ENCODE measurements around the gene PIGH.

PIGH gene

DNA sequence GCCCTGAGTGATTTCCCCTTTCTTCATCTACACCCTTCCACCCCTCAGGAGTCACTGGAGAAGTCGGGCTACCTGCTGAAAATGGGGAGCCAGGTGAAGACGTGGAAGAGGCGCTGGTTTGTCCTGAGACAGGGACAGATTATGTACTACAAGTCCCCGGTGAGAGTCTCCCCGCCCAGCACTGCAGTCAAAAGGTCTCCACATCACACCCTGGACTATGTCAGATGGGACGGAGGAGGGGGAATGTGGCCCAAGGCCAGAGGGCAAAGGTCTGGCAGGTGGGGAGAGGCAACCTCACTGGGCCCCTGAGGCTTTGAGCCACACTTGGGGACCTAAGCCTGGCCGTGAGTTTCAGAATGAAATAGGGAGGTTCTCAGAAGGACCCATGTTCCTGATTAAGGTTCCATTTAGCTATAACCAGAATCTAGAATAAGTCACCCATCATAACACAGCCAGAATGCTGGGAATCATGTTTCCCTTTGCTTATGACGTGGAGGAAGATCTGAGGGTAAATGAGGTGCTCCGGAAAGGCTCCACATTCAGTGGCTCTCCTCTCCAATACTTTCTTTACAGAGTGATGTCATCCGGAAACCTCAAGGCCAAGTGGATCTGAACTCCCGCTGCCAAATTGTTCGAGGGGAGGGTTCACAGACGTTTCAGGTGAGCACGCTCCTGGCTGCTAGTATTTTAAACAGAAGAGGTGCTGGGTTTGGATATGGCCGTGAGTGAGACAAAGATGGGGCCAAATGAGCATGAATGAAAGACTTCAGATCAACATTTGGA, 26.6 kb downstream of the PIGH start:
- FAIRE-seq: no peak

GRCh38 chr14:67572608-67573007, 27.5 kb downstream of the PIGH start:
- FAIRE-seq: no peak

DNA sequence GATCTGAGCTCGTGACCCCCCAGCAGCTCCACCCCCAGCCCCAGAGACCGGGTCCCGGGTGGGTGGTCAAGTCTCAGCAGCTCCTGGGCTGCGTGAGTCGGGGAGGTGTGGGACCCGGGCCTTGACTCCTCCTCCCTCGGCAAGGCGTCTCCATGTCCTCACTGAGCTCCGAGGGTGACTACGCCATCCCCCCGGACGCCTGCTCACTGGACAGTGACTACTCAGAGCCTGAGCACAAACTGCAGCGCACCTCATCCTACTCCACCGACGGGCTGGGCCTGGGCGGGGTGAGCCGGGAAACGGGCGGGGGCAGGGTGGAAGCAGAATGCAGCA, 28.1 kb downstream of the PIGH start:
- FAIRE-seq: no peak

GRCh38 chr14:67571275-67571990, 28.6 kb downstream of the PIGH start:
- FAIRE-seq: no peak

- FAIRE-seq: no peak
These were observed 29.6 kb downstream of the PIGH start for GRCh38 chr14:67570453-67570852.

DNA sequence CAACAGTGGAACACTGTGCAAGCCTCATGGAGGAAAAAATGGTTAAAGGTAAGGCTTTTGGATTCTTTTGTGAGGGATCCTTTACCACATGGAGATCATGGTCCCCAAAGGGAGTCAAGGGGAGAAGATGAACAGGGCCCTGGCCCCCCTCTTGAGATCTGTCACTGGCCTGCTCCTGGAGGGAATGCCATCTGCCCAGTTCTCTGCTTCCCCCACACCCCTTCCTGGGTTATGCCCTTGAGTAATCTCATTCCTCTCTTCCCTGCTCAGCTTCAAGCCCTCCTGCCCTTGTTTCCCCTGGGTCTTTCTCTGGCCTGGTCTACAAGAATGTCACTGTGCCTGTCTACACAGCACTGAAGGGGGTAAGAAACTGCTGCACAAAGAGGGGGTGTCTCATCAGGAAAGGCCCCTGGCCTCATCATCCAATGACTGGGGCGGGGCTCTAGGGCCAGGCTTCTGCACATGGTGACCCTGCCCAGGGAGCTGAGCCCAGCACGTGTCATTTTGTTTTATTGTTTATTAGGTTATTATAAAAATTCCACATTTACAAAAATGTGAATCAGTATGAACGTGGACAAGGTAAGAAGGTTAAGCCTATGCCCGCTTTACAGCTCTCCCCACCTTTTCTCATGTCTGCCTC, 30.3 kb downstream of the PIGH start:
- no peak for FAIRE-seq

DNA sequence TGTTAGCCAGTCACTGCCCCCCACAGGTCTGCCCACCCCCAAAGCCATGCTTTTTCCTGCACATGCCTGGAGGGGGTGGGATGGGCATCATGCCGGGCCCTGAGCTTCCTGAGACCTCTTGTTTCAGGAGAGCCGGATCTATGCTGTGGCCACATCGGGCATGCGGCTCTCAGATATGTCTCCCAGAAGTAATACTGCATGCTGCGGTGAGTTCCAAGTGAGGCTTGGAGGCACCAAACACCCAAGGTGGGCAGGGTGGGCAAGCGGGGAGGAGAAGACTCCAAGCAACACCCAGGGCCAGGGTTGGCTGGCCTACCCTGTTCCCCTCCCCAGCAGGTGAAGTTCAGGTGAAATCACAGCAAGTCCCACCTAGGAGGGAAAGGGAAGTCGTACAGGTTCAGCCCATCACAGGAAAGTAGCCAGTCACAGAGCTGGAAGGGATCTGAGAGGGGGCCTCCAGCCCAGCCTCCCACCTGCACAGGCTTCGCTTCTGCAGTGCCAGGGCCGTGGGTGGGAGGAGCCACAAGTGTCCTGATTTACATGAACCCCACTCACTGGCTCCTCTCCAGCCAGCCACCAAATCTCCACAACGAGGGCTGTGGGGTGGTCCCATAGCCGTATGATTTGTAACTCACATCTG, 30.9 kb downstream of the PIGH start:
- FAIRE-seq: no peak

DNA sequence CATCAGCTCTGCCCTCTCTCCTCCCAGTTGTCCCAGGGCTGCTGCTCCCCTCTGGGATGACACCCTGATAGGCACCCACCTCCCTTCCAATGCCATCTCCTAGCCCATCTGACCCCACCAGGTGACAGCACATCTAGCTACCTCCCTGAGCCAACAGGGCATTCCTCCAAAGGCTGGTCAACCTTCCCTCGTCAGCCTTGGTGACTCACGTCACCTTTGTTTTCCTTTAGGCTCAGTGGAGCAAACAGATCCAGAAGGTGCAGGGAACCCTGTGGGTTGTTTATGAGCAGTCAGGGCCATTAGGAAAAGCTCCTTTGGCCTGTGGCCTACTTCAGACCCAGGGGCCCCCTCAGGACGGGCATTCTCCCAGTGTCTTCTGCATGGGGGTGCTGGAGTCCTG, 32.4 kb downstream of the PIGH start:
- no peak for FAIRE-seq

DNA sequence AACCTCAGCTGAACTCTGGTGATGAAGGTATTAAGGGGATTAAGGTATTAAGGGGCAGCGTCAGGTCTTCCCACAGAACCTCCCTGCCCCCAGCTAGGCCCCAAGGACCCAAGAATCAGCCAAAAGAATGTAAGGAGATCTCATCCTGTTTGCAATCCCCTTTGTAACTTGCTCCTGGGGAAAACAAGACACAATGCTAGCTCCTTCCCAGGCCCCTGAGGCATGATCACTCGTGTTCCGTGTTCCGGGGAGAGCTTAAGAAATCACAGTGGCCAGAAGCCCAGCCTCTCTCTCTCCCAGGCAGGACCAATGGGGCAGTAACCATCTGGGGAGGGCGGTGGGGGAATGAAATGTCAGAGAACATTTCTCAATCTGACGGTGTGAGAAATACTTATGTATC, 33.2 kb downstream of the PIGH start:
- FAIRE-seq: no peak

DNA sequence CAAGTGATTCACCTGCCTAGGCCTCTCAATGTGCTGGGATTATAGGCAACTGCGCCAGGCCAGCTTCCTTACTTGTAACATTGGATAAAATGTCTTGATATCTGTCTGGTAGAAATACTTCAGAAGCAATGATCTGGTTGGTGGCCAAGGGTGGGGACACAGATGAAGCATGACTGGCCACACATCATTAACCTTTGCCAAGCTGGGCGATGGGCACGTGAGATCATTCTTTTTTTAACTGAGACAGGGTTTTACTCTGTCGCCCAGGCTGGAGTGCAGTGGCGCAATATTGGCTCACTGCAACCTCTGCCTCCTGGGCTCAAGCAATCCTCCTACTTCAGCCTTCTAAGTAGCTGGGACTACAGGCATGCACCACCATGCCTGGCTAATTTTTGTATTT, 35.8 kb downstream of the PIGH start:
- FAIRE-seq: no peak

GRCh38 chr14:67562776-67563150, 37.3 kb downstream of the PIGH start:
- FAIRE-seq: no peak

GRCh38 chr14:67562025-67562775, 37.9 kb downstream of the PIGH start:
- no peak for FAIRE-seq

DNA sequence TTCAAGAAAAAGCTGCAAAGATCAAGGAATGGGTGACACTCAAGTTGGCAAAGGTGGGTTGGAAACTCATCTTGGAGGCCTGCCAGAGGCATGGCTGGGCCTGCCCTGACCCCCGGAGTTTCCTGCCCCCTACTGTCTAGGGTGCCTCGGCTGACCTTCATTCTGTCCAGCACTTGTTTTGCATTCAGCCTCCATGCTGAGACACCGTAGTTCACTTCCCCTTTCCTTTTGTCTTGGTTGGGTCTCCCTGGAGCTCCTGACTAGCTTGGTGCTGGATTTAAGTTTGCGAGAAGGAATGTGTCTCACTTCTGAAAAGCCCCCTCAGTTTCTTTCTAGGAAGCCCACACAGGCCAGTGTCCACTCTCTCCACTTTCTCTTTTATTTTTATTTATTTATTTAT, 40.4 kb downstream of the PIGH start:
- no peak for FAIRE-seq

GRCh38 chr14:67557656-67558055, 42.4 kb downstream of the PIGH start:
- FAIRE-seq: no peak

DNA sequence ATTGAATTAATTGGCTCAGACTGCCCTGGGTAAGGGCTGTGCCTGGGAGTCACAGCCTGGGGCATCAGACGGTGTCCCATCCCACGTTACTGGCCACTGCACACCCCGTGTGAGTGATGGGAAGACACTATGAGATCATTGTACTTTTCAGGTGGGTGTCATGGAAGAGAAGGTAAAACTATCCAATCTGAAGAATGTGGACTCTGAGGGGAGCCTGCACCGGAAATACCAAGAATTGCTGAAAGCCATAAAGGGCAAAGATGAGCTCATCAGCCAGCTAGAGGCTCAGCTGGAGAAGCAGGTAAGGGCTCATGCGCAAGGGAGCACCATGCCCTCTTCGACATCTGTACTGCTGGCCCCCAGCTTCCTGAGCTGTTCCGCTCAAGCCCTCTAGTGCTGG, 43.0 kb downstream of the PIGH start:
- FAIRE-seq: no peak

DNA sequence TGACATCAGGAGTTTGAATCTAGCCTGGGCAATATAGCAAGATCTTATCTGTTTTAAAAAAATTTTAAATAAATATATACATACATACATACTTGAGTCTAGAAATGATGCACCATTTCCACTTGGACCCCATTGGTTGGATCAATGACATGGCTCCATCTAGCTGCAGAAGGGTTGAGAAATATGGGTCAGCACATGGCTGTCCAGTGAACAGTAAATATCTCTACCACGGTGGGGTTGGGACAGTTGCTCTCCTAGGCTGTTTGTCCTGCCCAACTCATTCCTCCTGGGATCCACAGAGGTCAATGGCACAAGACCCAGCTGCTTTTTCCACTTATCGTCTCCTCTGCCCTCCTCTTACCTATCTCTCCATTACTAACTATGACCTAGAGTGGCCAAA, 43.4 kb downstream of the PIGH start:
- FAIRE-seq: no peak

GRCh38 chr14:67555518-67556090, 44.5 kb downstream of the PIGH start:
- no peak for FAIRE-seq

- FAIRE-seq: no peak
These were observed 45.7 kb downstream of the PIGH start for GRCh38 chr14:67554341-67554740.

GRCh38 chr14:67553547-67553946, 46.5 kb downstream of the PIGH start:
- no peak for FAIRE-seq

DNA sequence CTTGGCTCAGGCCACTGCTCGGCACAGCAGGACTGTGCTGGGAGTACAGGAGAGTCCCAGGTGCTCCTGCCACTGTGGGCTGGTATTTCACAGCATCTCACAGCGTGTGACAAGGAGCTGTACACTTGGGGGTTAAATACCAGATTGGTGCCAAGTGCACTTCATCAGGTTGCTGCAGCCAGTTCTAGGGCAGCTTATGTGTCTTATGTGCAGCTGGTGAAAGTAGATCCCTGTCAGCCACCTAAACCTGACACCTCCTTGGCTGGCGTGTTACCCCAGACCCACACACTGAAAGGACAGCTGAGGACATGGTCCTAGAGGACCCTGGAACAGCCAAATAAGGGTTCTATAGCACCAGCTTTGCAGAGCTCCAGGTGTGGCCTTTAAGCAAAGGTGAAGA, 48.1 kb downstream of the PIGH start:
- FAIRE-seq: no peak

GRCh38 chr14:67551123-67551522, 48.9 kb downstream of the PIGH start:
- no peak for FAIRE-seq

DNA sequence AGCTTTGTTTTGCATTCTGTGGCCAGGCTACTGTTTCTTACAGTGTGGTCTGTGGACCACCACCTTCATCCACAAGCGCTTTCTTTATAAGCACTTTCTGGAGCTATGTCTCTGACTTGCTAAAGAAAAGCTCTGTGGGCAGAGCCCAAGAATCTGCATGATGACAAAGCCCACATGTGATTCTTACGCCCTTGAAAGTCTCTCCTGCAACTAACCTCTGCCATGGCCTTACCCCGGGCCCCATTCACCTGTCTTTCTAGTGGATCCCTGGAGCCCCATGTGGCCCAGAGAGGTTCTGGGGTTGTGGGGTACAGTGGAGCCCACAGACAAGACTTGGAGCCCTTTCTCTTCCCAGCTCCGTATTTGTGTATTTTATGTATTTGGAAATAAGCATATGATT, 50.3 kb downstream of the PIGH start:
- no peak for FAIRE-seq
